HepG2 (cell line): ENCODE data around the gene VPS11. TPM values are rescaled to one million over a fixed set of nuclear protein-coding genes. Genes with fewer than 3 reads are reported as not detected.
A peak's percentile ranks its signal among the peaks of the same experiment; 100 is the strongest.

Source experiments
- CEBPB ChIP-seq: IDR thresholded peaks from 2 replicates; pipeline ENCODE4 v1.6.1; 2011; ENCODE audit warnings: low read depth, low read length, improper control_type of control experiment, borderline replicate concordance
- HDAC2 ChIP-seq: sonication (generic); formaldehyde crosslinking; IDR thresholded peaks from 2 replicates; pipeline ENCODE4 v1.4.0; 2020; ENCODE audit warnings: missing genetic modification reagents
- HOXA9 ChIP-seq: sonication (generic); formaldehyde crosslinking; IDR thresholded peaks from 2 replicates; pipeline ENCODE4 v1.8.1; 2022; ENCODE audit warnings: missing genetic modification reagents, mild to moderate bottlenecking, moderate library complexity, borderline replicate concordance
- JUNB ChIP-seq: sonication (generic); formaldehyde crosslinking; IDR thresholded peaks from 2 replicates; pipeline ENCODE4 v1.8.0; 2022; ENCODE audit warnings: missing genetic modification reagents, mild to moderate bottlenecking, borderline replicate concordance
- MXI1 ChIP-seq: IDR thresholded peaks from 3 replicates; pipeline ENCODE4 v1.6.1; 2012; ENCODE audit warnings: low read depth, low read length, inconsistent platforms, borderline replicate concordance
- NFYB ChIP-seq: sonication (generic); formaldehyde crosslinking; IDR thresholded peaks from 2 replicates; pipeline ENCODE4 v1.4.0; 2020; ENCODE audit warnings: missing genetic modification reagents
- NR2C2 ChIP-seq: sonication (generic); formaldehyde crosslinking; IDR thresholded peaks from 2 replicates; pipeline ENCODE4 v1.4.0; 2020; ENCODE audit warnings: missing genetic modification reagents, mild to moderate bottlenecking, moderate library complexity, borderline replicate concordance
- NR2F2 ChIP-seq: IDR thresholded peaks from 2 replicates; pipeline ENCODE4 v1.6.1; 2012; ENCODE audit warnings: low read depth, inconsistent platforms, borderline replicate concordance
- SIX1 ChIP-seq: sonication (generic); formaldehyde crosslinking; IDR thresholded peaks from 2 replicates; pipeline ENCODE4 v1.4.0; 2020; ENCODE audit warnings: missing genetic modification reagents, borderline replicate concordance
- TRIM24 ChIP-seq: sonication (generic); formaldehyde crosslinking; IDR thresholded peaks from 2 replicates; pipeline ENCODE4 v1.8.0; 2022; ENCODE audit warnings: mild to moderate bottlenecking, missing genetic modification reagents
- ZBTB10 ChIP-seq: sonication (generic); formaldehyde crosslinking; IDR thresholded peaks from 2 replicates; pipeline ENCODE4 v1.4.0; 2020; ENCODE audit warnings: missing genetic modification reagents, borderline replicate concordance
- ZMYM3 ChIP-seq: sonication (generic); formaldehyde crosslinking; IDR thresholded peaks from 2 replicates; pipeline ENCODE4 v1.5.1; 2020; ENCODE audit warnings: mild to moderate bottlenecking, missing genetic modification reagents
- ZNF10 ChIP-seq: sonication (generic); formaldehyde crosslinking; IDR thresholded peaks from 2 replicates; pipeline ENCODE4 v1.4.0; 2020; ENCODE audit warnings: mild to moderate bottlenecking, low read depth, missing genetic modification reagents, borderline replicate concordance
- ZNF225 ChIP-seq: sonication (generic); formaldehyde crosslinking; IDR thresholded peaks from 2 replicates; pipeline ENCODE4 v1.4.0; 2020; ENCODE audit warnings: mild to moderate bottlenecking, missing genetic modification reagents
- ZNF292 ChIP-seq: sonication (generic); formaldehyde crosslinking; IDR thresholded peaks from 2 replicates; pipeline ENCODE4 v1.8.1; 2022; ENCODE audit warnings: mild to moderate bottlenecking, low read depth, missing genetic modification reagents, borderline replicate concordance
- ZNF768 ChIP-seq: sonication (generic); formaldehyde crosslinking; IDR thresholded peaks from 2 replicates; pipeline ENCODE4 v1.4.0; 2020; ENCODE audit warnings: missing genetic modification reagents
- ZNF83 ChIP-seq: sonication (generic); formaldehyde crosslinking; IDR thresholded peaks from 2 replicates; pipeline ENCODE4 v1.4.0; 2020; ENCODE audit warnings: missing genetic modification reagents, mild to moderate bottlenecking, borderline replicate concordance
- ZSCAN25 ChIP-seq: sonication (generic); formaldehyde crosslinking; IDR thresholded peaks from 2 replicates; pipeline ENCODE4 v1.8.0; 2022; ENCODE audit warnings: mild to moderate bottlenecking, missing genetic modification reagents
- polyA plus RNA-seq, 8 experiments: library from polyadenylated mRNA; depleted of rRNA in 3 of 8; stranded (reverse) in 7 of 8; unstranded in 1 of 8; fragments of >200 nt; fragmentation: Illumina TruSeq in 4 of 8; extraction: Trizol in 4 of 8; gene quantifications; 2 replicates each; pipeline versions ENCODE4 v1.2.1 to v1.2.3, GENCODE V29; 2011 to 2016; ENCODE audit warnings: low read depth in 4 of 8, missing spikeins in 1 of 8, mixed read lengths in 1 of 8; ENCODE audit not compliant: insufficient read depth in 1 of 8
- total RNA-seq, 5 experiments: library from RNA; depleted of rRNA; stranded (reverse); fragments of >200 nt; fragmentation: Illumina TruSeq; extraction: Trizol; gene quantifications; 2 replicates each; pipeline ENCODE4 v1.2.3, GENCODE V29; 2016; ENCODE audit warnings: low read depth in 1 of 5
- TF ChIP-seq, protein P1 (sequence below): sonication (generic); formaldehyde crosslinking; IDR thresholded peaks from 2 replicates; pipeline ENCODE4 v1.4.0; 2020; ENCODE audit warnings: missing genetic modification reagents

VPS11 gene
- total and polyA plus RNA-seq, 2 of the 13 experiments (the other 11 are each of a cell fraction or from before 2014, with no cell fraction given), result 13.7 to 21.6 TPM

- TF ChIP-seq ZBTB10 (CRISPR knock-in tag) (no peak), ZSCAN25 (no peak), NR2F2 (peak; percentile 70; the same call in 1 of the 2 replicates), CEBPB (no peak), ZNF10 (no peak), TRIM24 (CRISPR knock-in tag) (no peak), JUNB (CRISPR knock-in tag) (no peak), ZNF292 (CRISPR knock-in tag) (no peak), ZMYM3 (CRISPR knock-in tag) (0 out of 2 replicates have a peak, but pooled peaks have one; percentile 6), ZNF225 (CRISPR knock-in tag) (no peak), HOXA9 (CRISPR knock-in tag) (no peak), SIX1 (CRISPR knock-in tag) (no peak), MXI1 (peak; percentile 27; the same call in 1 of the 3 replicates), ZNF83 (CRISPR knock-in tag) (no peak), NFYB (no peak), NR2C2 (CRISPR knock-in tag) (peak; percentile 52), HDAC2 (CRISPR knock-in tag) (peak; percentile 59), ZNF768 (CRISPR knock-in tag) (no peak)
- TF ChIP-seq, protein P1, sequence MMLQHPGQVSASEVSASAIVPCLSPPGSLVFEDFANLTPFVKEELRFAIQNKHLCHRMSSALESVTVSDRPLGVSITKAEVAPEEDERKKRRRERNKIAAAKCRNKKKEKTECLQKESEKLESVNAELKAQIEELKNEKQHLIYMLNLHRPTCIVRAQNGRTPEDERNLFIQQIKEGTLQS (CRISPR knock-in tag), result no peak
Observed at GRCh38 chr11:119029340-119030028, 38.1 kb upstream of the VPS11 start (continued).
